HepG2 (cell line): ENCODE measurements around the gene PODN. TPM values are rescaled to one million over a fixed set of nuclear protein-coding genes. Genes with fewer than 3 reads are reported as not detected.

ENCODE experiments used
- ATF1 ChIP-seq: IDR thresholded peaks from 2 replicates; pipeline ENCODE4 v1.6.1; 2016; ENCODE audit warnings: mild to moderate bottlenecking, control low read depth
- CEBPZ ChIP-seq: IDR thresholded peaks from 2 replicates; pipeline ENCODE4 v1.6.1; 2012; ENCODE audit warnings: low read length, improper control_type of control experiment
- ELF3 ChIP-seq: IDR thresholded peaks from 2 replicates; pipeline ENCODE4 v1.6.1; 2016; ENCODE audit warnings: missing genetic modification reagents, missing compliant biosample characterization
- FOXO1 ChIP-seq: sonication (generic); formaldehyde crosslinking; IDR thresholded peaks from 2 replicates; pipeline ENCODE4 v1.4.0; 2020; ENCODE audit warnings: missing genetic modification reagents
- GATA4 ChIP-seq: sonication (generic); IDR thresholded peaks from 2 replicates; pipeline ENCODE4 v1.6.1; 2016; ENCODE audit warnings: antibody characterized with exemption, low read depth, borderline replicate concordance
- IRF2 ChIP-seq: IDR thresholded peaks from 2 replicates; pipeline ENCODE4 v1.6.1; 2018; ENCODE audit warnings: missing genetic modification reagents, missing compliant biosample characterization
- MAX ChIP-seq: IDR thresholded peaks from 2 replicates; pipeline ENCODE4 v1.6.1; 2012; ENCODE audit warnings: inconsistent platforms
- MYC ChIP-seq: sonication (generic); formaldehyde crosslinking; IDR thresholded peaks from 2 replicates; pipeline ENCODE4 v1.9.0; 2021; ENCODE audit warnings: missing genetic modification reagents, borderline replicate concordance
- PHF21A ChIP-seq: sonication (generic); formaldehyde crosslinking; IDR thresholded peaks from 2 replicates; pipeline ENCODE4 v1.5.0; 2020; ENCODE audit warnings: mild to moderate bottlenecking, missing genetic modification reagents
- POGZ ChIP-seq: sonication (generic); formaldehyde crosslinking; IDR thresholded peaks from 2 replicates; pipeline ENCODE4 v1.4.0; 2020; ENCODE audit warnings: mild to moderate bottlenecking, missing genetic modification reagents
- RXRA ChIP-seq: sonication (generic); formaldehyde crosslinking; IDR thresholded peaks from 2 replicates; pipeline ENCODE4 v1.5.1; 2020; ENCODE audit warnings: missing genetic modification reagents
- SP1 ChIP-seq, 2 experiments: fragments of 450-650 bp in 1 of 2; sonication (generic) in 1 of 2; formaldehyde crosslinking in 1 of 2; IDR thresholded peaks; 2 replicates each; pipeline versions ENCODE4 v1.4.0 to v1.6.1; 2016 to 2020; ENCODE audit warnings: missing genetic modification reagents in 1 of 2
- TRAFD1 ChIP-seq: sonication (generic); formaldehyde crosslinking; IDR thresholded peaks from 2 replicates; pipeline ENCODE4 v1.5.1; 2020; ENCODE audit warnings: missing genetic modification reagents, mild to moderate bottlenecking, borderline replicate concordance
- ZMYM4 ChIP-seq: sonication (generic); formaldehyde crosslinking; IDR thresholded peaks from 2 replicates; pipeline ENCODE4 v1.8.1; 2023; ENCODE audit warnings: mild to moderate bottlenecking, missing genetic modification reagents
- ZNF232 ChIP-seq: sonication (generic); formaldehyde crosslinking; IDR thresholded peaks from 2 replicates; pipeline ENCODE4 v1.4.0; 2020; ENCODE audit warnings: missing genetic modification reagents, borderline replicate concordance
- ZNF317 ChIP-seq: sonication (generic); formaldehyde crosslinking; IDR thresholded peaks from 2 replicates; pipeline ENCODE4 v1.5.0; 2020; ENCODE audit warnings: mild to moderate bottlenecking, missing genetic modification reagents
- ZNF326 ChIP-seq: sonication (generic); formaldehyde crosslinking; IDR thresholded peaks from 2 replicates; pipeline ENCODE4 v1.4.0; 2020; ENCODE audit warnings: missing genetic modification reagents, borderline replicate concordance
- ZNF331 ChIP-seq: sonication (generic); formaldehyde crosslinking; IDR thresholded peaks from 2 replicates; pipeline ENCODE4 v1.4.0; 2020; ENCODE audit warnings: missing genetic modification reagents
- ZNF589 ChIP-seq: sonication (generic); formaldehyde crosslinking; conservative IDR thresholded peaks from 2 replicates; pipeline ENCODE4 v1.8.0; 2022; ENCODE audit warnings: mild to moderate bottlenecking, moderate library complexity, missing genetic modification reagents
- ZNF776 ChIP-seq: sonication (generic); formaldehyde crosslinking; IDR thresholded peaks from 2 replicates; pipeline ENCODE4 v1.4.0; 2020; ENCODE audit warnings: mild to moderate bottlenecking, missing genetic modification reagents
- polyA plus RNA-seq, 8 experiments: library from polyadenylated mRNA; depleted of rRNA in 3 of 8; stranded (reverse) in 7 of 8; unstranded in 1 of 8; fragments of >200 nt; fragmentation: Illumina TruSeq in 4 of 8; extraction: Trizol in 4 of 8; gene quantifications; 2 replicates each; pipeline versions ENCODE4 v1.2.1 to v1.2.3, GENCODE V29; 2011 to 2016; ENCODE audit warnings: low read depth in 4 of 8, missing spikeins in 1 of 8, mixed read lengths in 1 of 8; ENCODE audit not compliant: insufficient read depth in 1 of 8
- total RNA-seq, 5 experiments: library from RNA; depleted of rRNA; stranded (reverse); fragments of >200 nt; fragmentation: Illumina TruSeq; extraction: Trizol; gene quantifications; 2 replicates each; pipeline ENCODE4 v1.2.3, GENCODE V29; 2016; ENCODE audit warnings: low read depth in 1 of 5
- TF ChIP-seq, protein P1 (sequence below), 2 experiments: fragments of 450-650 bp in 1 of 2; sonication (generic) in 1 of 2; formaldehyde crosslinking; IDR thresholded peaks; 2 replicates each; pipeline versions ENCODE4 v1.5.0 to v1.8.0; 2020 to 2022; ENCODE audit warnings: mild to moderate bottlenecking in 1 of 2, missing genetic modification reagents in 1 of 2
- TF ChIP-seq, protein P2 (sequence below): sonication (generic); formaldehyde crosslinking; IDR thresholded peaks from 2 replicates; pipeline ENCODE4 v1.9.0; 2021; ENCODE audit warnings: missing genetic modification reagents, mild to moderate bottlenecking, borderline replicate concordance

The PODN gene
- total and polyA plus RNA-seq, 2 of the 13 experiments (the other 11 are each of a cell fraction or from before 2014, with no cell fraction given), result 0.13 TPM; not detected in 1

- peak; percentile 50; the same call in 1 of the 2 replicates for TF ChIP-seq FOXO1 (CRISPR knock-in tag)
- peak; percentile 48; the same call in 1 of the 2 replicates for TF ChIP-seq ATF1 (CRISPR knock-in tag)
- TF ChIP-seq TRAFD1 (CRISPR knock-in tag), result no peak
- TF ChIP-seq MYC (CRISPR knock-in tag), result peak; percentile 69
- TF ChIP-seq IRF2, result peak; percentile 82
- TF ChIP-seq, protein P1, sequence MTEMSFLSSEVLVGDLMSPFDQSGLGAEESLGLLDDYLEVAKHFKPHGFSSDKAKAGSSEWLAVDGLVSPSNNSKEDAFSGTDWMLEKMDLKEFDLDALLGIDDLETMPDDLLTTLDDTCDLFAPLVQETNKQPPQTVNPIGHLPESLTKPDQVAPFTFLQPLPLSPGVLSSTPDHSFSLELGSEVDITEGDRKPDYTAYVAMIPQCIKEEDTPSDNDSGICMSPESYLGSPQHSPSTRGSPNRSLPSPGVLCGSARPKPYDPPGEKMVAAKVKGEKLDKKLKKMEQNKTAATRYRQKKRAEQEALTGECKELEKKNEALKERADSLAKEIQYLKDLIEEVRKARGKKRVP (CRISPR knock-in tag; IDR thresholded peaks at IDR 0.05), result peak in 1 of 2 experiments; percentile 93; a peak in 2 of 4 replicates
- TF ChIP-seq ZNF331 (CRISPR knock-in tag), result peak; percentile 46; the same call in 1 of the 2 replicates
- TF ChIP-seq PHF21A (CRISPR knock-in tag), result peak; percentile 28; the same call in 1 of the 2 replicates
- TF ChIP-seq, protein P2, sequence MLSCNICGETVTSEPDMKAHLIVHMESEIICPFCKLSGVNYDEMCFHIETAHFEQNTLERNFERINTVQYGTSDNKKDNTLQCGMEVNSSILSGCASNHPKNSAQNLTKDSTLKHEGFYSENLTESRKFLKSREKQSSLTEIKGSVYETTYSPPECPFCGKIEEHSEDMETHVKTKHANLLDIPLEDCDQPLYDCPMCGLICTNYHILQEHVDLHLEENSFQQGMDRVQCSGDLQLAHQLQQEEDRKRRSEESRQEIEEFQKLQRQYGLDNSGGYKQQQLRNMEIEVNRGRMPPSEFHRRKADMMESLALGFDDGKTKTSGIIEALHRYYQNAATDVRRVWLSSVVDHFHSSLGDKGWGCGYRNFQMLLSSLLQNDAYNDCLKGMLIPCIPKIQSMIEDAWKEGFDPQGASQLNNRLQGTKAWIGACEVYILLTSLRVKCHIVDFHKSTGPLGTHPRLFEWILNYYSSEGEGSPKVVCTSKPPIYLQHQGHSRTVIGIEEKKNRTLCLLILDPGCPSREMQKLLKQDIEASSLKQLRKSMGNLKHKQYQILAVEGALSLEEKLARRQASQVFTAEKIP, result no peak
- TF ChIP-seq ELF3 (CRISPR knock-in tag), result peak; percentile 72; the same call in 1 of the 2 replicates
- no peak for TF ChIP-seq ZNF776 (CRISPR knock-in tag)
- peak; percentile 82; the same call in 1 of the 2 replicates for TF ChIP-seq RXRA (CRISPR knock-in tag)
- peak; percentile 82 for TF ChIP-seq ZMYM4 (CRISPR knock-in tag)
- TF ChIP-seq ZNF232 (CRISPR knock-in tag), result peak; percentile 89; the same call in 1 of the 2 replicates
- TF ChIP-seq POGZ (CRISPR knock-in tag), result peak; percentile 41; the same call in 1 of the 2 replicates
- TF ChIP-seq ZNF326, result no peak
- TF ChIP-seq MAX, result peak; percentile 86
- no peak for TF ChIP-seq CEBPZ
- peak; percentile 94 for TF ChIP-seq ZNF317 (CRISPR knock-in tag)
- no peak for TF ChIP-seq GATA4
- no peak for TF ChIP-seq SP1 (IDR thresholded peaks at IDR 0.05)
- TF ChIP-seq SP1 (CRISPR knock-in tag; IDR thresholded peaks at IDR 0.05), result 0 out of 2 replicates have a peak, but pooled peaks have one; percentile 31
- no peak for TF ChIP-seq ZNF589
Observed at GRCh38 chr1:53025034-53025768, 36.8 kb upstream of the PODN start (continued).
